Measurements from ENCODE around the gene USP54.

USP54 gene

GRCh38 chr10:73593812-73594211 lies 2.7 kb upstream of the USP54 start:
- no peaks in the 10 kb centered on the region for H4K20me1 ChIP-seq (ENCODE audit: insufficient read depth)
- H3K9ac ChIP-seq, result no peak overlapping the region
- no peaks in the 10 kb centered on the region for H3K79me2 ChIP-seq (ENCODE audit: insufficient read depth, low read depth)
- TF ChIP-seq CTCF (conservative IDR thresholded peaks at IDR 0.05; ENCODE audit: low read depth, low read length), result no peak
- no peaks in the 10 kb centered on the region for H3K4me1 ChIP-seq (ENCODE audit: low read depth, poor library complexity, severe bottlenecking)
- H3K4me2 ChIP-seq, result no peak overlapping the region
- H3K27me3 ChIP-seq (ENCODE audit: insufficient read depth, low read depth), result no peaks in the 10 kb centered on the region
- H3K27ac ChIP-seq, result no peak overlapping the region
- no peak overlapping the region for H2AFZ ChIP-seq (ENCODE audit: low read depth)
- H3K36me3 ChIP-seq (ENCODE audit: insufficient read depth), result no peaks in the 10 kb centered on the region
- no peak overlapping the region for H3K4me3 ChIP-seq (IDR thresholded peaks at IDR 0.05; ENCODE audit: insufficient read depth, low read depth, low read length)

- Histone ChIP-seq H3K27ac (no peak overlapping the region), H3K27me3 (ENCODE audit: insufficient read depth, low read depth) (no peaks in the 10 kb centered on the region), H3K4me1 (ENCODE audit: low read depth, poor library complexity, severe bottlenecking) (no peaks in the 10 kb centered on the region), H2AFZ (ENCODE audit: low read depth) (no peak overlapping the region), H3K4me3 (IDR thresholded peaks at IDR 0.05; ENCODE audit: insufficient read depth, low read depth, low read length) (no peak overlapping the region), H3K4me2 (no peak overlapping the region), H3K79me2 (ENCODE audit: insufficient read depth, low read depth) (no peaks in the 10 kb centered on the region), H3K9ac (no peak overlapping the region), H3K36me3 (ENCODE audit: insufficient read depth) (no peaks in the 10 kb centered on the region), H4K20me1 (ENCODE audit: insufficient read depth) (no peaks in the 10 kb centered on the region)
- no peak for TF ChIP-seq CTCF (conservative IDR thresholded peaks at IDR 0.05; ENCODE audit: low read depth, low read length)
Observed at GRCh38 chr10:73593110-73593509, 2.0 kb upstream of the USP54 start.

GRCh38 chr10:73591935-73592699 lies 975 bp upstream of the USP54 start:
- Histone ChIP-seq H3K4me2 (no peak overlapping the region), H3K4me1 (ENCODE audit: low read depth, poor library complexity, severe bottlenecking) (no peaks in the 10 kb centered on the region), H4K20me1 (ENCODE audit: insufficient read depth) (no peaks in the 10 kb centered on the region), H3K27me3 (ENCODE audit: insufficient read depth, low read depth) (no peaks in the 10 kb centered on the region), H3K4me3 (IDR thresholded peaks at IDR 0.05; ENCODE audit: insufficient read depth, low read depth, low read length) (no peak overlapping the region), H3K27ac (no peak overlapping the region), H3K36me3 (ENCODE audit: insufficient read depth) (no peaks in the 10 kb centered on the region), H3K9ac (no peak overlapping the region), H3K79me2 (ENCODE audit: insufficient read depth, low read depth) (no peaks in the 10 kb centered on the region), H2AFZ (ENCODE audit: low read depth) (no peak overlapping the region)
- no peak for TF ChIP-seq CTCF (conservative IDR thresholded peaks at IDR 0.05; ENCODE audit: low read depth, low read length)

- Histone ChIP-seq H3K4me1 (ENCODE audit: low read depth, poor library complexity, severe bottlenecking) (no peaks in the 10 kb centered on the region), H3K4me3 (IDR thresholded peaks at IDR 0.05; ENCODE audit: insufficient read depth, low read depth, low read length) (no peak overlapping the region), H3K27me3 (ENCODE audit: insufficient read depth, low read depth) (no peaks in the 10 kb centered on the region), H4K20me1 (ENCODE audit: insufficient read depth) (no peaks in the 10 kb centered on the region), H3K4me2 (no peak overlapping the region), H3K79me2 (ENCODE audit: insufficient read depth, low read depth) (no peaks in the 10 kb centered on the region), H3K36me3 (ENCODE audit: insufficient read depth) (no peaks in the 10 kb centered on the region), H3K9ac (no peak overlapping the region), H3K27ac (no peak overlapping the region), H2AFZ (ENCODE audit: low read depth) (no peak overlapping the region)
- TF ChIP-seq CTCF (conservative IDR thresholded peaks at IDR 0.05; ENCODE audit: low read depth, low read length), result no peak
Observed at GRCh38 chr10:73589563-73590126, 1.5 kb downstream of the USP54 start.
